Smooth muscle cell (in vitro differentiated cells): ENCODE results near the gene JADE2. TPM values are rescaled to one million over a fixed set of nuclear protein-coding genes. Genes with fewer than 3 reads are reported as not detected.

Experiments
- DNase-seq: peaks from one replicate; lab custom pipeline; 2025; ENCODE audit not compliant: unreplicated experiment; lab: John Stamatoyannopoulos, UW
- H2AFZ ChIP-seq: fragments of 200-600 bp; sonication (generic); 2 replicates; pipeline ENCODE4 v1.6.0; 2016; ENCODE audit warnings: antibody characterized with exemption, low read depth, mild to moderate bottlenecking
- H3F3A ChIP-seq: fragments of 200-600 bp; sonication (generic); 2 replicates; pipeline ENCODE4 v1.6.0; 2017; ENCODE audit warnings: antibody characterized with exemption, low read depth
- H3K27ac ChIP-seq: fragments of 200-600 bp; sonication (generic); 2 replicates; pipeline ENCODE4 v1.5.1; 2016; ENCODE audit warnings: low read depth, mild to moderate bottlenecking
- H3K27me3 ChIP-seq: fragments of 200-600 bp; sonication (generic); 2 replicates; pipeline ENCODE4 v1.6.1; 2016; ENCODE audit warnings: low read depth, mild to moderate bottlenecking
- H3K36me3 ChIP-seq: fragments of 200-600 bp; sonication (generic); 2 replicates; pipeline ENCODE4 v1.5.1; 2016; ENCODE audit warnings: low read depth
- H3K4me1 ChIP-seq: fragments of 200-600 bp; sonication (generic); 2 replicates; pipeline ENCODE4 v1.5.1; 2016; ENCODE audit warnings: low read depth
- H3K4me2 ChIP-seq: fragments of 200-600 bp; sonication (generic); 2 replicates; pipeline ENCODE4 v1.6.0; 2016; ENCODE audit warnings: mild to moderate bottlenecking
- H3K4me3 ChIP-seq: fragments of 200-600 bp; sonication (generic); 2 replicates; pipeline ENCODE4 v1.5.1; 2016; ENCODE audit warnings: mild to moderate bottlenecking
- H3K79me2 ChIP-seq: fragments of 200-600 bp; sonication (generic); 2 replicates; pipeline ENCODE4 v1.6.0; 2016; ENCODE audit warnings: low read depth, mild to moderate bottlenecking
- H3K9ac ChIP-seq: fragments of 200-600 bp; sonication (generic); 2 replicates; pipeline ENCODE4 v1.6.0; 2016; ENCODE audit warnings: low read depth
- H3K9me3 ChIP-seq: fragments of 200-600 bp; sonication (generic); replicated peaks from 2 replicates; pipeline ENCODE4 v1.5.1; 2016; ENCODE audit warnings: low read depth
- H4K20me1 ChIP-seq: fragments of 200-600 bp; sonication (generic); 2 replicates; pipeline ENCODE4 v1.6.0; 2016; ENCODE audit warnings: low read depth
- whole genome bisulfite sequencing: methylation state at CpG from one replicate; pipeline ENCODE4 v1.1.7; 2016; ENCODE audit warnings: low lambda C conversion rate; 5-methylcytosine and 5-hydroxymethylcytosine counted together
- polyA plus RNA-seq: library from polyadenylated mRNA; unstranded; fragments of >200 nt; fragmentation: Nextera tagmentation; extraction: Ambion mirVana; gene quantifications from 2 replicates; pipeline ENCODE4 v1.2.1, GENCODE V29; 2016
- total RNA-seq: library from RNA; depleted of rRNA; stranded (reverse); fragments of >200 nt; gene quantifications from 2 replicates; pipeline ENCODE4 v1.2.3, GENCODE V29; 2014
- TF ChIP-seq, protein P1 (sequence below): fragments of 200-600 bp; sonication (generic); IDR thresholded peaks from 2 replicates; pipeline ENCODE4 v1.5.1; 2017; ENCODE audit warnings: borderline replicate concordance, mild to moderate bottlenecking, antibody characterized with exemption; ENCODE audit not compliant: insufficient read depth, poor library complexity, severe bottlenecking

The JADE2 gene
- total and polyA plus RNA-seq, 2 experiments from 2014 or later = 4.3 to 18.0 TPM

DNA sequence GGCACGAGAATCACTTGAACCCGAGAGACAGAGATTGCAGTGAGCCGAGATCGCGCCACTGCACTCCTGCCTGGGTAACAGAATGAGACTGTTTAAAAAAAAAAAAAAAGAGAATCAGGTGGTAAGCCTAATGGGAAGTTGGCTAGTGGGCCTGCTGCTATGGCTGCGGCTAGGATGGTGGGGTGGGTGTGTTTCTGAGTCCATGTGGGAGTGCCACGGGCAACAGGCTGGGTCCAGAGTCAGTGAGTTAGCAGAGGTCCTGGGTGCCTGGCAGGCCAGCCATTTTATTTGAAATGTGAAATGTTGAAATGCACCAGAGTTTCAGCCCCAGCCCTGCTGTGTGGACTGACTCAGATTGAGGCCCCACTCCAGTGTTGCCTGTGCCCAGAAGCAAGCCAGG is 37.8 kb downstream of the JADE2 start:
- Histone ChIP-seq H3K27me3 (no peaks in the 10 kb centered on the region), H3F3A (no peaks in the 10 kb centered on the region), H4K20me1 (no peaks in the 10 kb centered on the region), H3K4me3 (no peak overlapping the region), H3K4me2 (no peak overlapping the region), H3K36me3 (no peaks in the 10 kb centered on the region), H3K27ac (no peak overlapping the region), H3K9me3 (no peaks in the 10 kb centered on the region), H3K79me2 (no peaks in the 10 kb centered on the region), H2AFZ (no peak overlapping the region), H3K4me1 (no peaks in the 10 kb centered on the region), H3K9ac (no peak overlapping the region)
- DNase-seq = no peak
- 96% methylated on average over 7 of the region's 7 CpGs for WGBS
- TF ChIP-seq, protein P1, sequence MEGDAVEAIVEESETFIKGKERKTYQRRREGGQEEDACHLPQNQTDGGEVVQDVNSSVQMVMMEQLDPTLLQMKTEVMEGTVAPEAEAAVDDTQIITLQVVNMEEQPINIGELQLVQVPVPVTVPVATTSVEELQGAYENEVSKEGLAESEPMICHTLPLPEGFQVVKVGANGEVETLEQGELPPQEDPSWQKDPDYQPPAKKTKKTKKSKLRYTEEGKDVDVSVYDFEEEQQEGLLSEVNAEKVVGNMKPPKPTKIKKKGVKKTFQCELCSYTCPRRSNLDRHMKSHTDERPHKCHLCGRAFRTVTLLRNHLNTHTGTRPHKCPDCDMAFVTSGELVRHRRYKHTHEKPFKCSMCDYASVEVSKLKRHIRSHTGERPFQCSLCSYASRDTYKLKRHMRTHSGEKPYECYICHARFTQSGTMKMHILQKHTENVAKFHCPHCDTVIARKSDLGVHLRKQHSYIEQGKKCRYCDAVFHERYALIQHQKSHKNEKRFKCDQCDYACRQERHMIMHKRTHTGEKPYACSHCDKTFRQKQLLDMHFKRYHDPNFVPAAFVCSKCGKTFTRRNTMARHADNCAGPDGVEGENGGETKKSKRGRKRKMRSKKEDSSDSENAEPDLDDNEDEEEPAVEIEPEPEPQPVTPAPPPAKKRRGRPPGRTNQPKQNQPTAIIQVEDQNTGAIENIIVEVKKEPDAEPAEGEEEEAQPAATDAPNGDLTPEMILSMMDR = no peak

DNA sequence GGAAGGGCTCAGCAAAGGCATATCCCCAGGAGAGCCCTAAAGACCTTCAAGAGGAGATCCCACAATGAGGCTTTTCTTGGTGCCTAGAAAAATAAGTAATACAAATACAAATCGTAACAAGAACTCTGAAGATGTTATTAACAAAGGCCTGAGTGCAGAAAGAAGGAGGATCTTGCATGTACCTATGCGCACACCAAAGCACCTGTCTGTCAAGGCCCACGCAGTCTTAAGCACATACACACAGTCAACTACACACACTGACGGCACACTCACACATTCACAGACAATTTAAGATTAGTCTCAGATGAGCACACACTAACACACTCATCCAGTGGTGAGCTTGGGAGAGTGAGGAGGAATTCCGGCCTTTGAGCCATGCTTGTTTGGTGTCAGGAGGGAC is 38.5 kb downstream of the JADE2 start:
- no peaks in the 10 kb centered on the region for H3K9me3 ChIP-seq
- no peak for DNase-seq
- H3K36me3 ChIP-seq = no peaks in the 10 kb centered on the region
- H3K27me3 ChIP-seq = no peaks in the 10 kb centered on the region
- WGBS = 76% methylated on average over 5 of the region's 5 CpGs
- H3K9ac ChIP-seq = no peak overlapping the region
- H2AFZ ChIP-seq = no peak overlapping the region
- no peak overlapping the region for H3K4me3 ChIP-seq
- no peaks in the 10 kb centered on the region for H3K79me2 ChIP-seq
- H4K20me1 ChIP-seq = no peaks in the 10 kb centered on the region
- no peak overlapping the region for H3K4me2 ChIP-seq
- no peaks in the 10 kb centered on the region for H3F3A ChIP-seq
- TF ChIP-seq, protein P1 = no peak
- no peak overlapping the region for H3K27ac ChIP-seq
- H3K4me1 ChIP-seq = no peaks in the 10 kb centered on the region

DNA sequence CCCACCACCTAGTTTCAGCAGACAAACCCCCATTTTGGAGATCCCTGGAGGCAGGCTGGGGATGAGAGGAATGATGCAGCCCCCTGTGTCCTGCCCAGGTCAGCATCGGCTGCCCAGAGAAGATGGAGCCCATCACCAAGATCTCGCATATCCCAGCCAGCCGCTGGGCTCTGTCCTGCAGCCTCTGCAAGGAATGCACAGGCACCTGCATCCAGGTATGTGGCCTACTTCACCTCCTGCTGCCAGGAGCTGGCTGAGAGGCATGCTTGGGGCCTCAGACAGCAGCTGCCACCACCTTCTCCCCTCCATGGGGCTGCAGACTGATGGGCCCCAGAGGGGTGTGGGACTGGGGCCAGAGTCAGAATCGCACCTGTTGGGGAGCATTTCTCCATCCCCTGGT is 38.9 kb downstream of the JADE2 start:
- Histone ChIP-seq H3K9me3 (no peaks in the 10 kb centered on the region), H3K79me2 (no peaks in the 10 kb centered on the region), H4K20me1 (no peaks in the 10 kb centered on the region), H2AFZ (no peak overlapping the region), H3K4me1 (peaks cover 4% of the 10 kb centered on the region), H3K27me3 (no peaks in the 10 kb centered on the region), H3K27ac (no peak overlapping the region), H3K4me3 (no peak overlapping the region), H3F3A (no peaks in the 10 kb centered on the region), H3K4me2 (no peak overlapping the region), H3K9ac (no peak overlapping the region), H3K36me3 (no peaks in the 10 kb centered on the region)
- WGBS = 98% methylated on average over 4 of the region's 4 CpGs
- DNase-seq = no peak
- TF ChIP-seq, protein P1 = no peak
